T-helper 2 cell treated with Interferon-gamma antibody and Interleukin-4, amounts not matched to agents 100 ng/mL and 5 ng/mL, for 36 hours (primary cell): Measurements from ENCODE around the gene GIMAP5. TPM values are rescaled to one million over a fixed set of nuclear protein-coding genes. Genes with fewer than 3 reads are reported as not detected.

Experiments
- intact Hi-C: fragments of 100-400 bp; cut with micrococcal nuclease; formaldehyde crosslinking; loops from one replicate; pipeline ENCODE4 v1.15.1; 2023
- total RNA-seq: library from RNA; stranded (reverse); gene quantifications from 2 replicates; pipeline ENCODE4 v1.2.3, GENCODE V29; 2022

Gene GIMAP5
- total RNA-seq, 1 donor from 2014 or later = 77.7 TPM

GRCh38 chr7:150759479-150759878, 22.3 kb downstream of the GIMAP5 start:
- intact Hi-C loops = loop anchor here (5.0 kb wide), 1 partner anchor 42 kb away; the partner anchor contains the start of gene GIMAP1

- intact Hi-C loops = no loop called here
Measured at GRCh38 chr7:150766334-150766709, 29.1 kb downstream of the GIMAP5 start.

GRCh38 chr7:150769768-150770167, 32.5 kb downstream of the GIMAP5 start:
- intact Hi-C loops = loop anchor here (10.0 kb wide), 1 partner anchor 215 kb away; no protein-coding TSS in a partner anchor

GRCh38 chr7:150774131-150774530, 36.9 kb downstream of the GIMAP5 start:
- intact Hi-C loops = loop anchor here (10.0 kb wide), 1 partner anchor 211 kb away; no protein-coding TSS in a partner anchor

- intact Hi-C loops = loop anchor here (10.0 kb wide), 1 partner anchor 207 kb away; no protein-coding TSS in a partner anchor
Measured at GRCh38 chr7:150778014-150778737, 41.0 kb downstream of the GIMAP5 start.

GRCh38 chr7:150778738-150779301, 41.6 kb downstream of the GIMAP5 start:
- intact Hi-C loops = loop anchor here (10.0 kb wide), 1 partner anchor 206 kb away; no protein-coding TSS in a partner anchor

GRCh38 chr7:150780292-150780691, 43.1 kb downstream of the GIMAP5 start:
- intact Hi-C loops = no loop called here

GRCh38 chr7:150781103-150781502, 43.9 kb downstream of the GIMAP5 start:
- intact Hi-C loops = no loop called here

GRCh38 chr7:150781961-150782360, 44.7 kb downstream of the GIMAP5 start:
- intact Hi-C loops = no loop called here

GRCh38 chr7:150784120-150784736, 47.0 kb downstream of the GIMAP5 start:
- intact Hi-C loops = no loop called here

GRCh38 chr7:150784954-150785353, 47.7 kb downstream of the GIMAP5 start:
- intact Hi-C loops = no loop called here

GRCh38 chr7:150787321-150788281, 50.4 kb downstream of the GIMAP5 start:
- intact Hi-C loops = no loop called here

GRCh38 chr7:150788474-150789269, 51.5 kb downstream of the GIMAP5 start:
- intact Hi-C loops = no loop called here

- intact Hi-C loops = no loop called here
Measured at GRCh38 chr7:150790416-150791075, 53.3 kb downstream of the GIMAP5 start.

- intact Hi-C loops = no loop called here
Measured at GRCh38 chr7:150791304-150791703, 54.1 kb downstream of the GIMAP5 start.

- intact Hi-C loops = no loop called here
Measured at GRCh38 chr7:150791746-150792452, 54.7 kb downstream of the GIMAP5 start.
